Fibroblast of villous mesenchyme (primary cell): Measurements from ENCODE around the gene SNUPN. TPM values are rescaled to one million over a fixed set of nuclear protein-coding genes. Genes with fewer than 3 reads are reported as not detected.

ENCODE experiments used
- DNase-seq: peaks from one replicate; pipeline ENCODE4 v3.0.0-alpha.2; 2010; ENCODE audit warnings: low read depth
- H3K4me3 ChIP-seq: 2 replicates; pipeline ENCODE4 v1.5.1; 2011; ENCODE audit warnings: low read depth, mild to moderate bottlenecking, low read length
- CTCF ChIP-seq: IDR thresholded peaks from 2 replicates; pipeline ENCODE4 v1.5.1; 2012; ENCODE audit warnings: low read depth, mild to moderate bottlenecking, low read length; ENCODE audit not compliant: insufficient read depth
- total RNA-seq: library from RNA; depleted of rRNA; stranded (reverse); fragments of >200 nt; gene quantifications from 2 replicates; pipeline ENCODE4 v1.2.3, GENCODE V29; 2012

Gene SNUPN
- total RNA-seq, 1 donor = 28.1 TPM

- TF ChIP-seq CTCF = no peak
- DNase-seq = no peak
- no peak overlapping the region for H3K4me3 ChIP-seq
These were observed 34.6 kb upstream of the SNUPN start for GRCh38 chr15:75659928-75660645.

- no peak overlapping the region for H3K4me3 ChIP-seq
- no peak for TF ChIP-seq CTCF
- no peak for DNase-seq
These were observed 33.7 kb upstream of the SNUPN start for GRCh38 chr15:75659141-75659771.

- no peak overlapping the region for H3K4me3 ChIP-seq
- TF ChIP-seq CTCF = no peak
These were observed 31.3 kb upstream of the SNUPN start for GRCh38 chr15:75656813-75657212.

GRCh38 chr15:75656331-75656730, 30.8 kb upstream of the SNUPN start:
- DNase-seq = no peak
- TF ChIP-seq CTCF = no peak
- H3K4me3 ChIP-seq = no peak overlapping the region

More at GRCh38 chr15:75656813-75657212, 31.3 kb upstream of the SNUPN start:
- no peak for DNase-seq

- DNase-seq = no peak
- H3K4me3 ChIP-seq = no peak overlapping the region
- TF ChIP-seq CTCF = no peak
These were observed 30.4 kb upstream of the SNUPN start for GRCh38 chr15:75655931-75656330.

- no peak for DNase-seq
- no peak overlapping the region for H3K4me3 ChIP-seq
- TF ChIP-seq CTCF = no peak
These were observed 28.8 kb upstream of the SNUPN start for GRCh38 chr15:75654201-75654907.
